HG03460 (cell line): ENCODE data around the gene LAMA4.
"Not testable (repeated sequence)": the region's sequence is repeated elsewhere in the genome, so short reads cannot be mapped to it uniquely, and the experiment has no call there.

Experiments
- ATAC-seq: cut with Tn5 transposase; IDR thresholded peaks from one replicate; pipeline ENCODE4 v1.9.1; 2021; ENCODE audit not compliant: unreplicated experiment

LAMA4 gene

GRCh38 chr6:112215488-112216284 is 38.7 kb downstream of the LAMA4 start:
- ATAC-seq, result no peak

- no peak for ATAC-seq
These were observed 39.6 kb downstream of the LAMA4 start for GRCh38 chr6:112214739-112215269.

GRCh38 chr6:112210852-112211251 is 43.5 kb downstream of the LAMA4 start:
- ATAC-seq, result no peak

- ATAC-seq, result no peak
These were observed 45.2 kb downstream of the LAMA4 start for GRCh38 chr6:112209131-112209530.

- no peak for ATAC-seq
These were observed 46.6 kb downstream of the LAMA4 start for GRCh38 chr6:112207776-112208175.

GRCh38 chr6:112207131-112207530 is 47.2 kb downstream of the LAMA4 start:
- ATAC-seq, result no peak

GRCh38 chr6:112206110-112206458 is 48.3 kb downstream of the LAMA4 start:
- ATAC-seq, result no peak

GRCh38 chr6:112205427-112206109 is 48.8 kb downstream of the LAMA4 start:
- ATAC-seq, result no peak

GRCh38 chr6:112204350-112204706 is 50.0 kb downstream of the LAMA4 start:
- ATAC-seq, result peak; percentile 24

- peak; percentile 53 for ATAC-seq
These were observed 50.6 kb downstream of the LAMA4 start for GRCh38 chr6:112203577-112204349.

GRCh38 chr6:112202639-112203341 is 51.6 kb downstream of the LAMA4 start:
- ATAC-seq, result peak; percentile 79

- ATAC-seq, result not testable (repeated sequence)
These were observed 54.0 kb downstream of the LAMA4 start for GRCh38 chr6:112200185-112200914.

- ATAC-seq, result no peak
These were observed 55.4 kb downstream of the LAMA4 start for GRCh38 chr6:112199001-112199403.

- no peak for ATAC-seq
These were observed 55.8 kb downstream of the LAMA4 start for GRCh38 chr6:112198582-112198981.

GRCh38 chr6:112197636-112198035 is 56.7 kb downstream of the LAMA4 start:
- ATAC-seq, result no peak

GRCh38 chr6:112196306-112196705 is 58.1 kb downstream of the LAMA4 start:
- ATAC-seq, result no peak

- ATAC-seq, result no peak
These were observed 59.2 kb downstream of the LAMA4 start for GRCh38 chr6:112195166-112195565.

- no peak for ATAC-seq
These were observed 59.9 kb downstream of the LAMA4 start for GRCh38 chr6:112194511-112194910.

- ATAC-seq, result no peak
These were observed 60.8 kb downstream of the LAMA4 start for GRCh38 chr6:112193535-112194051.

GRCh38 chr6:112193117-112193516 is 61.2 kb downstream of the LAMA4 start:
- ATAC-seq, result no peak
